Natural killer cell (primary cell): ENCODE data around the gene CHI3L1. TPM values are rescaled to one million over a fixed set of nuclear protein-coding genes. Genes with fewer than 3 reads are reported as not detected.
A peak's percentile ranks its signal among the peaks of the same experiment; 100 is the strongest.

Source experiments
- ATAC-seq, 3 donors: fragments of 150-1000 bp in 2 of 3; fragments of 200-7000 bp in 1 of 3; cut with Tn5 transposase; 1 replicate in 1 of 3; 2 replicates in 2 of 3; pipeline ENCODE4 v1.10.0; 2021; ENCODE audit warnings: mild to moderate bottlenecking in 2 of 3, moderate library complexity in 2 of 3
- DNase-seq, 2 donors: peaks; one replicate each; pipeline versions ENCODE4 v3.0.0 to v3.0.0-alpha.2; 2013 to 2021; ENCODE audit warnings: mixed read lengths in 1 of 2
- H3K27ac ChIP-seq: one replicate; pipeline ENCODE4 v1.5.1; 2013; ENCODE audit warnings: mild to moderate bottlenecking, low read length
- H3K27me3 ChIP-seq: one replicate; pipeline ENCODE4 v1.6.1; 2013; ENCODE audit warnings: low read length; ENCODE audit not compliant: control insufficient read depth, insufficient read depth
- H3K36me3 ChIP-seq: one replicate; pipeline ENCODE4 v1.6.1; 2013; ENCODE audit warnings: low read length; ENCODE audit not compliant: control insufficient read depth, insufficient read depth
- H3K4me1 ChIP-seq: one replicate; pipeline ENCODE4 v1.6.1; 2013; ENCODE audit warnings: low read length; ENCODE audit not compliant: control insufficient read depth, insufficient read depth
- H3K4me3 ChIP-seq: one replicate; pipeline ENCODE4 v1.5.1; 2013; ENCODE audit warnings: low read length
- H3K9me3 ChIP-seq: one replicate; pipeline ENCODE4 v1.6.1; 2013; ENCODE audit warnings: low read length; ENCODE audit not compliant: control insufficient read depth, insufficient read depth
- H3K27ac Mint-ChIP-seq, 2 donors: one replicate each; pipeline ENCODE4 v1.8.0; 2022; ENCODE audit warnings: mild to moderate bottlenecking in 2 of 2, mixed read lengths in 2 of 2, moderate library complexity in 1 of 2
- H3K27me3 Mint-ChIP-seq, 2 donors: one replicate each; pipeline ENCODE4 v1.8.0; 2022; ENCODE audit warnings: low read depth in 2 of 2, mixed read lengths in 2 of 2
- H3K36me3 Mint-ChIP-seq: one replicate; pipeline ENCODE4 v1.8.0; 2022; ENCODE audit warnings: mixed read lengths
- H3K4me1 Mint-ChIP-seq, 2 donors: one replicate each; pipeline ENCODE4 v1.8.0; 2022; ENCODE audit warnings: mixed read lengths in 2 of 2
- H3K4me3 Mint-ChIP-seq: one replicate; pipeline ENCODE4 v1.8.0; 2022; ENCODE audit warnings: mild to moderate bottlenecking, moderate library complexity, mixed read lengths
- H3K9me3 Mint-ChIP-seq, 2 donors: one replicate each; pipeline ENCODE4 v1.8.0; 2022; ENCODE audit warnings: mixed read lengths in 2 of 2
- WGBS: methylation state at CpG from one replicate; pipeline ENCODE4 v1.1.7; 2013; ENCODE audit warnings: missing lambda C conversion rate; ENCODE audit not compliant: insufficient coverage; 5-methylcytosine and 5-hydroxymethylcytosine counted together
- intact Hi-C: fragments of 100-400 bp; cut with micrococcal nuclease; formaldehyde crosslinking; loops from one replicate; pipeline ENCODE4 v1.14.2; 2022
- total RNA-seq, 4 donors: library from RNA; stranded (reverse); fragments of 120-200 nt in 1 of 4; gene quantifications; one replicate each; pipeline versions ENCODE4 v1.2.3 to v1.2.4, GENCODE V29; 2013 to 2022
- TF ChIP-seq, protein P1 (sequence below): fragments of 200-600 bp; IDR thresholded peaks from one replicate; pipeline ENCODE4 v1.8.0; 2022; ENCODE audit warnings: antibody characterized with exemption

CHI3L1 gene
- total RNA-seq, 3 donors from 2014 or later (not counting 1 experiment from before 2014, with no cell fraction given), result 1.0 TPM; not detected in 2

- H3K4me3 ChIP-seq, result no peak overlapping the region
- no peaks in the 10 kb centered on the region for H3K36me3 Mint-ChIP-seq
- H3K9me3 Mint-ChIP-seq, result no peaks in the 10 kb centered on the region
- H3K4me1 Mint-ChIP-seq, result no peaks in the 10 kb centered on the region
- TF ChIP-seq, protein P1, sequence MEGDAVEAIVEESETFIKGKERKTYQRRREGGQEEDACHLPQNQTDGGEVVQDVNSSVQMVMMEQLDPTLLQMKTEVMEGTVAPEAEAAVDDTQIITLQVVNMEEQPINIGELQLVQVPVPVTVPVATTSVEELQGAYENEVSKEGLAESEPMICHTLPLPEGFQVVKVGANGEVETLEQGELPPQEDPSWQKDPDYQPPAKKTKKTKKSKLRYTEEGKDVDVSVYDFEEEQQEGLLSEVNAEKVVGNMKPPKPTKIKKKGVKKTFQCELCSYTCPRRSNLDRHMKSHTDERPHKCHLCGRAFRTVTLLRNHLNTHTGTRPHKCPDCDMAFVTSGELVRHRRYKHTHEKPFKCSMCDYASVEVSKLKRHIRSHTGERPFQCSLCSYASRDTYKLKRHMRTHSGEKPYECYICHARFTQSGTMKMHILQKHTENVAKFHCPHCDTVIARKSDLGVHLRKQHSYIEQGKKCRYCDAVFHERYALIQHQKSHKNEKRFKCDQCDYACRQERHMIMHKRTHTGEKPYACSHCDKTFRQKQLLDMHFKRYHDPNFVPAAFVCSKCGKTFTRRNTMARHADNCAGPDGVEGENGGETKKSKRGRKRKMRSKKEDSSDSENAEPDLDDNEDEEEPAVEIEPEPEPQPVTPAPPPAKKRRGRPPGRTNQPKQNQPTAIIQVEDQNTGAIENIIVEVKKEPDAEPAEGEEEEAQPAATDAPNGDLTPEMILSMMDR, result no peak
- no peaks in the 10 kb centered on the region for H3K36me3 ChIP-seq
- H3K27me3 ChIP-seq, result no peaks in the 10 kb centered on the region
- DNase-seq (no peak), ATAC-seq (no peak)
- intact Hi-C loops, result no loop called here
- no peak overlapping the region for H3K4me3 Mint-ChIP-seq
- no peaks in the 10 kb centered on the region for H3K9me3 ChIP-seq
- WGBS, result 74% methylated on average over 2 of the region's 2 CpGs
- H3K4me1 ChIP-seq, result peaks cover 6% of the 10 kb centered on the region
- no peak overlapping the region for H3K27ac ChIP-seq
- H3K27me3 Mint-ChIP-seq, result no peaks in the 10 kb centered on the region
- no peak overlapping the region for H3K27ac Mint-ChIP-seq
Observed at GRCh38 chr1:203173011-203173555, 13.4 kb downstream of the CHI3L1 start.

DNA sequence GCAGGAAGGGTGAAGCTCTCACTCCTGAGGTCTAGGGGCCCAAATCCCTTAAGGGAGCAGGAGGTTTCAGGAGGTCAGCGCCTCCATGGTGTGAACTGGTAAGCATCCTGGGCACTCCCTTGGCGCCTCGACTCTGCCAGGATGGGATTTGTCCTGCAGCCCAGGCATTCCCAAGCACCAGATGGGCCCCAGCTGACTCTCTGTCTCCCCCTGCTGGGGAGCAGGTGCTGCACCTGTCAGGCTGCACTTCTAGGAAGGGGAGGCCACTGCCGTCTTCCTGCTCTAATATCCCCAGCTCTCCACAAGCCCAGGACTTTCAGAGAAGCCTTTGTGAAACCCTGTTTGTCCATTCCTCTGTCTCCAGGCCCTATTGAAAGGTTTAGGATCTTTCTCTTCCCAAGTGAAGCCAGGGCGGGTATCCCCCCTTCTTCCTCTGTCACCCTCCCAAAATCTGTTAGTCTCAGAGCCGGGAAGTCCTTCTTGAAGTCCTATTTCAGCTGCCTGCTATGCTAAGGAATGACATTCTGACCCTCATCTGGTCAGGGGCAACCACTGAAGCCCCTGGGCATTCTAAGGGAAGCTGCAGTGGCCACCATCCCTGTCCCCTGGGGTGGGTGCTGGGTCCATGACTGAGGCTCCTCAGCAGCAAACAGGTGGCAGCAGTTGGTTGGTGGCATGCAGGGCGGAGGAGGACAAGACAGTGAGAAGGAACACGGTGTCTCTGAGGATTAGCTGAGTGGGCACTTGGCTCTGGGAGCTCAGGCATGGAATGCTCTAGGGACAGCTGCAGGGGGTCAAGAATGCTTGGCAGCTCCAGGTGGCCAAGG, 14.1 kb downstream of the CHI3L1 start:
- no peaks in the 10 kb centered on the region for H3K9me3 Mint-ChIP-seq
- H3K27ac Mint-ChIP-seq, result no peak overlapping the region
- no peak overlapping the region for H3K27ac ChIP-seq
- H3K36me3 ChIP-seq, result no peaks in the 10 kb centered on the region
- 56% methylated on average over 8 of the region's 8 CpGs for WGBS
- TF ChIP-seq, protein P1, result peak; percentile 65
- peak in 1 of 2 donors; percentile 63 for DNase-seq
- H3K9me3 ChIP-seq, result no peaks in the 10 kb centered on the region
- H3K4me1 ChIP-seq, result peaks cover 6% of the 10 kb centered on the region
- no peaks in the 10 kb centered on the region for H3K36me3 Mint-ChIP-seq
- no peaks in the 10 kb centered on the region for H3K27me3 Mint-ChIP-seq
- H3K4me3 ChIP-seq, result no peak overlapping the region
- ATAC-seq, result peak in 2 of 3 donors; percentile 34 to 61
- no peak overlapping the region for H3K4me3 Mint-ChIP-seq
- intact Hi-C loops, result no loop called here
- H3K4me1 Mint-ChIP-seq, result peaks cover 0 to 4% of the 10 kb centered on the region in 2 donors
- H3K27me3 ChIP-seq, result no peaks in the 10 kb centered on the region

GRCh38 chr1:203171341-203172183, 14.9 kb downstream of the CHI3L1 start:
- TF ChIP-seq, protein P1, result no peak
- Mint-ChIP-seq H3K27ac (no peak overlapping the region), H3K4me1 (peaks cover 0 to 9% of the 10 kb centered on the region in 2 donors), H3K36me3 (no peaks in the 10 kb centered on the region), H3K4me3 (no peak overlapping the region), H3K27me3 (no peaks in the 10 kb centered on the region), H3K9me3 (no peaks in the 10 kb centered on the region)
- WGBS, result 90% methylated on average over 22 of the region's 22 CpGs
- no peak for ATAC-seq
- DNase-seq, result no peak
- intact Hi-C loops, result no loop called here
- H3K27me3 ChIP-seq, result no peaks in the 10 kb centered on the region
- H3K36me3 ChIP-seq, result no peaks in the 10 kb centered on the region
- no peak overlapping the region for H3K27ac ChIP-seq
- H3K4me3 ChIP-seq, result no peak overlapping the region
- H3K4me1 ChIP-seq, result peaks cover 6% of the 10 kb centered on the region
- H3K9me3 ChIP-seq, result no peaks in the 10 kb centered on the region
